ENCODE data around the gene CLSTN2. TPM values are rescaled to one million over a fixed set of nuclear protein-coding genes. Genes with fewer than 3 reads are reported as not detected.

The CLSTN2 gene
- total and polyA plus RNA-seq, 10 donors, result 0.02 to 0.22 (median 0.13) TPM; not detected in 1

- intact Hi-C loops (cut with DNase I; ENCODE audit: low total_unique reads), result no loop called here
- Histone ChIP-seq H3K4me3 (no peak overlapping the region), H3K4me1 (no peaks in the 10 kb centered on the region), H3K27ac (no peak overlapping the region), H3K36me3 (no peaks in the 10 kb centered on the region), H3K9me3 (peaks cover 0 to 18% (median 7%) of the 10 kb centered on the region in 8 donors), H3K27me3 (replicated peaks in 1 of 7) (no peaks in the 10 kb centered on the region)
- TF ChIP-seq POLR2AphosphoS5 (IDR thresholded peaks at IDR 0.05), result no peak
- TF ChIP-seq, protein P1, sequence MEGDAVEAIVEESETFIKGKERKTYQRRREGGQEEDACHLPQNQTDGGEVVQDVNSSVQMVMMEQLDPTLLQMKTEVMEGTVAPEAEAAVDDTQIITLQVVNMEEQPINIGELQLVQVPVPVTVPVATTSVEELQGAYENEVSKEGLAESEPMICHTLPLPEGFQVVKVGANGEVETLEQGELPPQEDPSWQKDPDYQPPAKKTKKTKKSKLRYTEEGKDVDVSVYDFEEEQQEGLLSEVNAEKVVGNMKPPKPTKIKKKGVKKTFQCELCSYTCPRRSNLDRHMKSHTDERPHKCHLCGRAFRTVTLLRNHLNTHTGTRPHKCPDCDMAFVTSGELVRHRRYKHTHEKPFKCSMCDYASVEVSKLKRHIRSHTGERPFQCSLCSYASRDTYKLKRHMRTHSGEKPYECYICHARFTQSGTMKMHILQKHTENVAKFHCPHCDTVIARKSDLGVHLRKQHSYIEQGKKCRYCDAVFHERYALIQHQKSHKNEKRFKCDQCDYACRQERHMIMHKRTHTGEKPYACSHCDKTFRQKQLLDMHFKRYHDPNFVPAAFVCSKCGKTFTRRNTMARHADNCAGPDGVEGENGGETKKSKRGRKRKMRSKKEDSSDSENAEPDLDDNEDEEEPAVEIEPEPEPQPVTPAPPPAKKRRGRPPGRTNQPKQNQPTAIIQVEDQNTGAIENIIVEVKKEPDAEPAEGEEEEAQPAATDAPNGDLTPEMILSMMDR (IDR thresholded peaks at IDR 0.05 in 8 of 11, conservative IDR thresholded peaks at IDR 0.05 in 3 of 11), result no peak
- no peak for TF ChIP-seq POLR2A (IDR thresholded peaks at IDR 0.05)
- no peak for DNase-seq
- 91 to 97% (median 96%) methylated on average over 3 of the region's 3 CpGs for WGBS, 5 donors
Measured at GRCh38 chr3:140189267-140189666, 254.3 kb downstream of the CLSTN2 start.

GRCh38 chr3:140189976-140190375, 255.0 kb downstream of the CLSTN2 start:
- no peak overlapping the region for H3K4me3 ChIP-seq

DNA sequence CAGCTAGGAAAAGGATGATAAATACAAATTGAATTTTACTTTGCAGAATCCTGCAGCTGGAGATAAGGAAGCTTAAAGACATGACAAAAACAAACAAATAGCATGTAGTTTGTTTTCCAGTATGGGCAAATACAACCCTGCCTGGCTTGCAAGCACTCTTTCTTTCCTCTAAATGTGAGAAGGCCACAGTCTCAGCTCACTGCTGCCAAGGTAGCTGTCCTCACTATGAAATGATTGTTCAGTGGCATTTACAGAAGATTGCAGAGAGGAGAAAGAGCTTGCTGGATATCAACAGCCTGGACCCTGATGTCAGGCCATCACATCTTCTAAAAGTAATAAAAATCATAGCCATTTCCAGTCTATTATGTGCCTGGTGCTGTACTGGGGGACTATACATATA, 262.0 kb downstream of the CLSTN2 start:
- Histone ChIP-seq H3K4me1 (no peaks in the 10 kb centered on the region), H3K9me3 (peaks cover 0 to 21% (median 11%) of the 10 kb centered on the region in 8 donors), H3K36me3 (no peaks in the 10 kb centered on the region), H3K4me3 (no peak overlapping the region), H3K27ac (no peak overlapping the region), H3K27me3 (replicated peaks in 1 of 7) (peaks cover 0 to 4% (median 0%) of the 10 kb centered on the region in 7 donors)
- TF ChIP-seq, protein P1 (IDR thresholded peaks at IDR 0.05 in 8 of 11, conservative IDR thresholded peaks at IDR 0.05 in 3 of 11), result no peak
- no peak for TF ChIP-seq POLR2AphosphoS5 (IDR thresholded peaks at IDR 0.05)
- no peak for TF ChIP-seq POLR2A (IDR thresholded peaks at IDR 0.05)
- DNase-seq, result no peak
- intact Hi-C loops (cut with DNase I; ENCODE audit: low total_unique reads), result no loop called here

More at GRCh38 chr3:140189976-140190375, 255.0 kb downstream of the CLSTN2 start:
- no peak for DNase-seq
- WGBS, 5 donors, result 57 to 80% (median 70%) methylated on average over 1 of the region's 1 CpG
- H3K27ac ChIP-seq, result no peak overlapping the region
- H3K4me1 ChIP-seq, result no peaks in the 10 kb centered on the region
- intact Hi-C loops (cut with DNase I; ENCODE audit: low total_unique reads), result no loop called here
- no peaks in the 10 kb centered on the region for H3K36me3 ChIP-seq
- peaks cover 0 to 2% (median 0%) of the 10 kb centered on the region in 7 donors for H3K27me3 ChIP-seq (replicated peaks in 1 of 7)
- TF ChIP-seq, protein P1 (IDR thresholded peaks at IDR 0.05 in 8 of 11, conservative IDR thresholded peaks at IDR 0.05 in 3 of 11), result no peak
- TF ChIP-seq POLR2AphosphoS5 (IDR thresholded peaks at IDR 0.05) (no peak), POLR2A (IDR thresholded peaks at IDR 0.05) (no peak)
- H3K9me3 ChIP-seq, result peaks cover 0 to 21% (median 10%) of the 10 kb centered on the region in 8 donors

DNA sequence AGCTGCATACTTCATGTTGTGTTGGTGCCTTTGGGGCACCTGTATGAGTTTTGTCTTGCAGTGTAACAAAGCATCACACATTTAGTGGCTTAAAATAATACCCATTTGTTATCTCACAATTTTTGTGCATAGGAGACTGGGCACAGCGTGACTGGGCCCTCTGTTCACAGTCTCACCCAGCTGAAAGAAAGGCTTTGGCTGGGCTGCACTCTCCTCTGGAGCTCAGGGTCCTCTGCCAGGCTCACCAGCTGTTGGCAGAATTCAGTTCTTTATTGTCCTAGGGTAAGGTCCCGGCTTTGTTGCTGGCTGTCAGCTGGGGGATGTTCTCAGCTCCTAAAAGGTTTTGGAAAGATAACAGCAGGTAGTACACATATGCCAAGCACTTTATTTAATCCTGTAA, 263.3 kb downstream of the CLSTN2 start:
- DNase-seq, result no peak
- intact Hi-C loops (cut with DNase I; ENCODE audit: low total_unique reads), result no loop called here
- no peak for TF ChIP-seq POLR2AphosphoS5 (IDR thresholded peaks at IDR 0.05)
- no peak for TF ChIP-seq POLR2A (IDR thresholded peaks at IDR 0.05)
- TF ChIP-seq, protein P1 (IDR thresholded peaks at IDR 0.05 in 8 of 11, conservative IDR thresholded peaks at IDR 0.05 in 3 of 11), result no peak
- no peak overlapping the region for H3K4me3 ChIP-seq
- H3K4me1 ChIP-seq, result no peaks in the 10 kb centered on the region
- H3K36me3 ChIP-seq, result no peaks in the 10 kb centered on the region
- H3K9me3 ChIP-seq, result peaks cover 0 to 17% (median 7%) of the 10 kb centered on the region in 8 donors
- H3K27me3 ChIP-seq (replicated peaks in 1 of 7), result peaks cover 0 to 4% (median 0%) of the 10 kb centered on the region in 7 donors
- WGBS, 5 donors, result 71 to 85% (median 80%) methylated on average over 2 of the region's 2 CpGs
- H3K27ac ChIP-seq, result no peak overlapping the region
